GM23248 (cell line): ENCODE results near the gene CENPT.

Experiments used
- EZH2 ChIP-seq: fragments of 200-600 bp; sonication (generic); IDR thresholded peaks from 2 replicates; pipeline ENCODE4 v1.6.1; 2018; ENCODE audit warnings: antibody characterized with exemption, mild to moderate bottlenecking; ENCODE audit not compliant: insufficient read depth, poor library complexity, severe bottlenecking
- EZH2phosphoT487 ChIP-seq: fragments of 200-600 bp; sonication (generic); IDR thresholded peaks from 2 replicates; pipeline ENCODE4 v1.6.1; 2018; ENCODE audit warnings: antibody characterized with exemption, moderate library complexity, mild to moderate bottlenecking, low read depth; ENCODE audit not compliant: insufficient read depth

- TF ChIP-seq EZH2 = no peak
- no peak for TF ChIP-seq EZH2phosphoT487
These were observed 51.3 kb downstream of the CENPT start for GRCh38 chr16:67796099-67796718.
